Ascending aorta (tissue), 2 donors: ENCODE data around the gene INPP4A. TPM values are rescaled to one million over a fixed set of nuclear protein-coding genes. Genes with fewer than 3 reads are reported as not detected.
"Not testable (repeated sequence)": the region's sequence is repeated elsewhere in the genome, so short reads cannot be mapped to it uniquely, and the experiment has no call there.

Source experiments
- DNase-seq, 2 donors: peaks; one replicate each; pipeline ENCODE4 v3.0.0-alpha.2; 2019; ENCODE audit warnings: low spot score in 2 of 2
- H3K27ac ChIP-seq, 2 donors: fragments of 200-600 bp; sonication (generic); one replicate each; pipeline ENCODE4 v1.5.1; 2016 to 2017; ENCODE audit warnings: mild to moderate bottlenecking in 1 of 2
- H3K27me3 ChIP-seq: fragments of 200-600 bp; sonication (generic); one replicate; pipeline ENCODE4 v1.5.1; 2017
- H3K36me3 ChIP-seq, 2 donors: fragments of 200-600 bp; sonication (generic); one replicate each; pipeline ENCODE4 v1.5.1; 2016
- H3K4me1 ChIP-seq, 2 donors: fragments of 200-600 bp; sonication (generic); one replicate each; pipeline ENCODE4 v1.5.1; 2016 to 2017; ENCODE audit warnings: mild to moderate bottlenecking in 1 of 2
- H3K4me3 ChIP-seq, 2 donors: fragments of 200-600 bp; sonication (generic); one replicate each; pipeline ENCODE4 v1.5.1; 2016 to 2017; ENCODE audit warnings: mild to moderate bottlenecking in 1 of 2
- H3K9me3 ChIP-seq, 2 donors: fragments of 200-600 bp; sonication (generic); one replicate each; pipeline ENCODE4 v1.5.1; 2016
- intact Hi-C: fragments of 100-400 bp; cut with DNase I; formaldehyde crosslinking; loops from one replicate; pipeline ENCODE4 v1.15.1; 2023
- total RNA-seq: library from RNA; depleted of rRNA; stranded (reverse); fragments of >200 nt; gene quantifications from one replicate; pipeline ENCODE4 v1.1.0, GENCODE V29; 2016
- TF ChIP-seq, protein P1 (sequence below), 3 experiments: fragments of 200-600 bp in 2 of 3; fragments of 450-650 bp in 1 of 3; sonication (generic) in 2 of 3; IDR thresholded peaks; one replicate each; pipeline ENCODE4 v1.5.1; 2016 to 2019; ENCODE audit warnings: antibody characterized with exemption in 3 of 3, mild to moderate bottlenecking in 1 of 3, moderate library complexity in 1 of 3

The INPP4A gene
- total RNA-seq, 1 donor from 2014 or later = 52.8 TPM

GRCh38 chr2:98404556-98405250, 40.0 kb upstream of the INPP4A start:
- intact Hi-C loops = no loop called here
- Histone ChIP-seq H3K4me3 (no peak overlapping the region), H3K27ac (no peak overlapping the region), H3K4me1 (no peaks in the 10 kb centered on the region), H3K36me3 (no peaks in the 10 kb centered on the region), H3K27me3 (no peaks in the 10 kb centered on the region), H3K9me3 (no peaks in the 10 kb centered on the region)
- TF ChIP-seq, protein P1, sequence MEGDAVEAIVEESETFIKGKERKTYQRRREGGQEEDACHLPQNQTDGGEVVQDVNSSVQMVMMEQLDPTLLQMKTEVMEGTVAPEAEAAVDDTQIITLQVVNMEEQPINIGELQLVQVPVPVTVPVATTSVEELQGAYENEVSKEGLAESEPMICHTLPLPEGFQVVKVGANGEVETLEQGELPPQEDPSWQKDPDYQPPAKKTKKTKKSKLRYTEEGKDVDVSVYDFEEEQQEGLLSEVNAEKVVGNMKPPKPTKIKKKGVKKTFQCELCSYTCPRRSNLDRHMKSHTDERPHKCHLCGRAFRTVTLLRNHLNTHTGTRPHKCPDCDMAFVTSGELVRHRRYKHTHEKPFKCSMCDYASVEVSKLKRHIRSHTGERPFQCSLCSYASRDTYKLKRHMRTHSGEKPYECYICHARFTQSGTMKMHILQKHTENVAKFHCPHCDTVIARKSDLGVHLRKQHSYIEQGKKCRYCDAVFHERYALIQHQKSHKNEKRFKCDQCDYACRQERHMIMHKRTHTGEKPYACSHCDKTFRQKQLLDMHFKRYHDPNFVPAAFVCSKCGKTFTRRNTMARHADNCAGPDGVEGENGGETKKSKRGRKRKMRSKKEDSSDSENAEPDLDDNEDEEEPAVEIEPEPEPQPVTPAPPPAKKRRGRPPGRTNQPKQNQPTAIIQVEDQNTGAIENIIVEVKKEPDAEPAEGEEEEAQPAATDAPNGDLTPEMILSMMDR (IDR thresholded peaks at IDR 0.05) = no peak
- no peak for DNase-seq

- H3K9me3 ChIP-seq = no peaks in the 10 kb centered on the region
- TF ChIP-seq, protein P1 (IDR thresholded peaks at IDR 0.05) = no peak
- no peaks in the 10 kb centered on the region for H3K4me1 ChIP-seq
- H3K27me3 ChIP-seq = no peaks in the 10 kb centered on the region
- H3K4me3 ChIP-seq = no peak overlapping the region
- intact Hi-C loops = no loop called here
- no peak for DNase-seq
- no peak overlapping the region for H3K27ac ChIP-seq
- H3K36me3 ChIP-seq = no peaks in the 10 kb centered on the region
These were observed 39.4 kb upstream of the INPP4A start for GRCh38 chr2:98405301-98405700.

- TF ChIP-seq, protein P1 (IDR thresholded peaks at IDR 0.05) = no peak
- H3K4me1 ChIP-seq = no peaks in the 10 kb centered on the region
- DNase-seq = no peak
- H3K27me3 ChIP-seq = no peaks in the 10 kb centered on the region
- intact Hi-C loops = no loop called here
- H3K27ac ChIP-seq = no peak overlapping the region
- H3K36me3 ChIP-seq = no peaks in the 10 kb centered on the region
- no peak overlapping the region for H3K4me3 ChIP-seq
- H3K9me3 ChIP-seq = no peaks in the 10 kb centered on the region
These were observed 36.5 kb upstream of the INPP4A start for GRCh38 chr2:98408155-98408554.

DNA sequence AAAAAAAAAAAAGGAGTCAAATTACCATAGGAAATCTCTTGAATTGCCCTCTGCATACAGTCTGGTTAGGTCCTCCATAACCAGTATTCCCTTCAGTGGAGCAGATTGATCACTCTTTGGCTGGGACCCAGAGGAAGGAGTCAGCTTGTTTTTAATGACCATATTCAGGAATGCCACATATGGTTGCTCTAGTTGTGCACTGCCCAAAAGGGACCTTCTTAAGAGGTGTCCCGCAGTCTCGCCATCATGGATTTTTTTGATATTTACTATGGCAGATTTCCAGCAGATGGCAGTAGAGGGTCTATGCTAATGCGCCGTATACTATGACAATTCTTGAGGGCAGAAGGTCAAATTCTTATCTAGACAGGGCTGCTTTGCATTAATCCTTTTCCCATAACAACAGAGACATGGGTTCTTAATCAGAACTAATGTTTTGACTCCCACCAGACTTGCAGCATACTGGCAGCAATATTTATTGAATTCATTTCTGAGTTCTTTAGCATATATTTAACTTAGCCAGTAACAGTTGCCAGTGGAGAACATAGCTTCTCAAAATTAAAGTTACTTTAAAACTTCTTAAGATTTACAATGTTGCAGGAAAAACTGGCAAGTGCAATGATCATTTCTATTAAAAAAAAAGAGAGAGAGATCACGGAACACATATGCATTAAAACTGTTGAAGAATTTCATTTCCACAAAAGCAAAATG, 31.8 kb upstream of the INPP4A start:
- no peaks in the 10 kb centered on the region for H3K4me1 ChIP-seq
- H3K4me3 ChIP-seq = no peak overlapping the region
- no peak for DNase-seq
- H3K27ac ChIP-seq = no peak overlapping the region
- intact Hi-C loops = no loop called here
- TF ChIP-seq, protein P1 (IDR thresholded peaks at IDR 0.05) = peak in 2 of 3 experiments; percentile 29 to 48
- no peaks in the 10 kb centered on the region for H3K27me3 ChIP-seq
- no peaks in the 10 kb centered on the region for H3K9me3 ChIP-seq
- no peaks in the 10 kb centered on the region for H3K36me3 ChIP-seq

DNA sequence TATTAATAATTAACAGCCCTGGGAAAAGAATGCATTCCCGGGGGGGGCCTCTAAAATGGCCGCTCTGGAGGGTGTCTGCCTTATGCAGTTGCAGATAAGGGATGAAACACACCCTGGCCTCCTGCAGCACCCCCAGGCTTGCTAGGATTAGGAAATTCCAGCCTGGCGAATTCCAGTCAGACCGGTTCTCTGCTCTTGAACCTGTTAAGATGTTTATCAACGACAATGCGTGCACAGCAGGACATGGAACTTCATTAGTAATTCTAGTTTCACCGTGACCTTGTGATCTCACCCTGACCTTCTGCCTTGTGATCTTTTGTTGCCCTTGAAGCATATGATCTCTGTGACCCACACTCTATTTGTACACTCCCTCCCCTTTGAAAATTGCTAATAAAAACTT, 30.4 kb upstream of the INPP4A start:
- H3K36me3 ChIP-seq, H3K27ac ChIP-seq, H3K27me3 ChIP-seq, H3K4me3 ChIP-seq, intact Hi-C loops, DNase-seq, H3K4me1 ChIP-seq, H3K9me3 ChIP-seq: not testable (repeated sequence)

GRCh38 chr2:98415719-98416248, 28.9 kb upstream of the INPP4A start:
- H3K36me3 ChIP-seq, intact Hi-C loops: not testable (repeated sequence)

More at GRCh38 chr2:98415719-98416248, 28.9 kb upstream of the INPP4A start:
- not testable (repeated sequence) for H3K27me3 ChIP-seq, H3K4me3 ChIP-seq, H3K9me3 ChIP-seq, H3K27ac ChIP-seq, H3K4me1 ChIP-seq, DNase-seq
